Activated naive CD4-positive, alpha-beta T cell treated with anti-CD3 and anti-CD28 coated beads for 36 hours (primary cell): ENCODE results near the gene TTC1. TPM values are rescaled to one million over a fixed set of nuclear protein-coding genes. Genes with fewer than 3 reads are reported as not detected.
"Not testable (repeated sequence)": the region's sequence is repeated elsewhere in the genome, so short reads cannot be mapped to it uniquely, and the experiment has no call there.

Experiments used
- CTCF ChIA-PET: fragments of 350-600 bp; sonication (Branson Sonifier 250); formaldehyde crosslinking; loops from one replicate; lab custom pipeline; 2021; ENCODE audit warnings: antibody characterized with exemption; lab: Charles Lee
- DNase-seq: peaks from one replicate; pipeline ENCODE4 v3.0.0-alpha.2; 2020
- H3K27ac Mint-ChIP-seq: one replicate; pipeline ENCODE4 v1.8.0; 2021; ENCODE audit warnings: mild to moderate bottlenecking, mixed read lengths
- H3K27me3 Mint-ChIP-seq: one replicate; pipeline ENCODE4 v1.8.0; 2021; ENCODE audit warnings: low read depth, mixed read lengths
- H3K36me3 Mint-ChIP-seq: one replicate; pipeline ENCODE4 v1.8.0; 2021; ENCODE audit warnings: low read depth, mixed read lengths
- H3K4me1 Mint-ChIP-seq: one replicate; pipeline ENCODE4 v1.8.0; 2021; ENCODE audit warnings: low read depth, mixed read lengths
- H3K4me3 Mint-ChIP-seq: one replicate; pipeline ENCODE4 v1.8.0; 2021; ENCODE audit warnings: mild to moderate bottlenecking, moderate library complexity, mixed read lengths
- H3K9me3 Mint-ChIP-seq: one replicate; pipeline ENCODE4 v1.8.0; 2021; ENCODE audit warnings: mixed read lengths
- intact Hi-C: fragments of 100-400 bp; cut with micrococcal nuclease; formaldehyde crosslinking; loops from one replicate; pipeline ENCODE4 v1.15.1; 2023
- total RNA-seq, 2 experiments: library from RNA; stranded (reverse); gene quantifications; one replicate each; pipeline ENCODE4 v1.2.3, GENCODE V29; 2021

The TTC1 gene
- total RNA-seq, result 10 to 100 TPM; 46.0 to 47.1 TPM

- Mint-ChIP-seq H3K27me3 (no peaks in the 10 kb centered on the region), H3K4me1 (peaks cover 27% of the 10 kb centered on the region), H3K4me3 (peak within 1 kb of the TSS; percentile 98), H3K9me3 (no peaks in the 10 kb centered on the region), H3K36me3 (peaks cover 9% of the 10 kb centered on the region), H3K27ac (peak within 1 kb of the TSS; percentile 94)
- intact Hi-C loops, result loop anchor here (1.0 to 5.0 kb wide), 6 partner anchors 13 to 801 kb away; partner anchors contain the start of genes IL12B, PWWP2A and SLU7
- peak; percentile 98 for DNase-seq
- CTCF ChIA-PET, result interaction anchor here (4.2 kb wide), 1 partner anchor 12 kb away, joined by 30 read pairs; no protein-coding TSS in a partner anchor
Measured at GRCh38 chr5:160008877-160009590, at the start of gene TTC1. Gene TTC1 (plus strand): TSS chr5:160009139. CDS start chr5:160010529, 1,390 bp downstream.

DNA sequence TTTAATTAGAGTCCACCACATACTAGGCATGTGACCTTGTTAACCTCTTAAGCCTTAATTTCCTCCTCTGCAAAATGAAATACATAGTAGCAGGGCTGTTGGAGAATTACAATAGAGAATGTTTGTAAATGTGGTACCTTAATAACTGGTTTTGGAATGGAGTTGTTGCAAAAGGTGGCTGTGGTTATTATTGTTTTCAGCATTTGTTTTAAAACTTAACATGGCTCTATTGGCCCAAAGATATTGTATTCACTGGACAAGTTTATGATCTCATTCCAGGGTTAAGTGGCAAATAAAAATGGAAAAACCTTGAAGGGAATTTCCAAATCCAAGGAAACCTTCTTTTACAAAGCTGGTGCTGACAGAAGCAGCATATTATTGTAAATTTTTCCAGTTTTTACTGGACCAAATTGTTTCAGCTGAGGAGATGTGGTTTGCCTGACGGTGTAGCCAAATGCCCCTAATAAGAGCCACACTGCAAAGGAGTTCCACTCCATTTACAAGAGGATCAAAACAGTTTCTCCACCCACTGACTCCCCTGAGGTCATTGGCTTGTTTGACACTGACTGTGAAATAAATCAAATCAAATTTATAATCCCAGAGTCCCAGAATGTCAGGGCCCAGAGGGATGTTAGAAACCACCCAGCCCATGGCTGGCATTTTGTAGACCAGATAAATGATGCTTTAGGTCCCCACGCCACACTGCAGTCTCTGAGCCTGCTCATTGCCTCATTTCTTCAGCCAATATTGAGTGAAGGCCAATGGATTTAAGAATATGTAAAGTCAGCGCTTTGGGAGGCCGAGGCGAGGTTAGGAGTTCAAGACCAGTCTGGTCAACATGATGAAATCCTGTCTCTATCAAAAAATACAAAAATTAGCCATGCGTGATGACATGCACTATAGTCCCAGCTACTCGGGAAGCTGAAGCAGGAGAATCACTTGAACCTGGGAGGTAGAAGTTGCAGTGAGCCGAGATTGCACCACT is 47.5 kb upstream of the TTC1 start:
- Mint-ChIP-seq H3K9me3 (no peaks in the 10 kb centered on the region), H3K36me3 (no peaks in the 10 kb centered on the region), H3K27ac (no peak overlapping the region), H3K4me3 (no peak overlapping the region), H3K4me1 (no peaks in the 10 kb centered on the region), H3K27me3 (peaks cover 6% of the 10 kb centered on the region)
- DNase-seq, result no peak
- CTCF ChIA-PET, result interaction anchor here (0.7 to 1.9 kb wide), 2 partner anchors 26 to 67 kb away, joined by 3 to 5 read pairs; no protein-coding TSS in a partner anchor
- intact Hi-C loops, result no loop called here

GRCh38 chr5:159962214-159962613 is 46.7 kb upstream of the TTC1 start:
- intact Hi-C loops, result no loop called here
- Mint-ChIP-seq H3K27ac (no peak overlapping the region), H3K9me3 (no peaks in the 10 kb centered on the region), H3K36me3 (no peaks in the 10 kb centered on the region), H3K27me3 (peaks cover 12% of the 10 kb centered on the region), H3K4me1 (no peaks in the 10 kb centered on the region), H3K4me3 (no peak overlapping the region)
- CTCF ChIA-PET, result interaction anchor here (0.7 to 1.9 kb wide), 4 partner anchors 9 to 383 kb away, joined by 3 to 5 read pairs (median 4); no protein-coding TSS in a partner anchor
- DNase-seq, result no peak

GRCh38 chr5:159963935-159964334 is 45.0 kb upstream of the TTC1 start:
- Mint-ChIP-seq H3K4me3 (no peak overlapping the region), H3K27me3 (peaks cover 24% of the 10 kb centered on the region), H3K27ac (no peak overlapping the region), H3K9me3 (no peaks in the 10 kb centered on the region), H3K4me1 (no peaks in the 10 kb centered on the region), H3K36me3 (no peaks in the 10 kb centered on the region)
- intact Hi-C loops, result loop anchor here (2.0 kb wide), 2 partner anchors 447 to 677 kb away; no protein-coding TSS in a partner anchor
- DNase-seq, result no peak
- CTCF ChIA-PET, result interaction anchor here (0.6 to 1.9 kb wide), 3 partner anchors 23 to 108 kb away, joined by 3 to 5 read pairs (median 3); no protein-coding TSS in a partner anchor

DNA sequence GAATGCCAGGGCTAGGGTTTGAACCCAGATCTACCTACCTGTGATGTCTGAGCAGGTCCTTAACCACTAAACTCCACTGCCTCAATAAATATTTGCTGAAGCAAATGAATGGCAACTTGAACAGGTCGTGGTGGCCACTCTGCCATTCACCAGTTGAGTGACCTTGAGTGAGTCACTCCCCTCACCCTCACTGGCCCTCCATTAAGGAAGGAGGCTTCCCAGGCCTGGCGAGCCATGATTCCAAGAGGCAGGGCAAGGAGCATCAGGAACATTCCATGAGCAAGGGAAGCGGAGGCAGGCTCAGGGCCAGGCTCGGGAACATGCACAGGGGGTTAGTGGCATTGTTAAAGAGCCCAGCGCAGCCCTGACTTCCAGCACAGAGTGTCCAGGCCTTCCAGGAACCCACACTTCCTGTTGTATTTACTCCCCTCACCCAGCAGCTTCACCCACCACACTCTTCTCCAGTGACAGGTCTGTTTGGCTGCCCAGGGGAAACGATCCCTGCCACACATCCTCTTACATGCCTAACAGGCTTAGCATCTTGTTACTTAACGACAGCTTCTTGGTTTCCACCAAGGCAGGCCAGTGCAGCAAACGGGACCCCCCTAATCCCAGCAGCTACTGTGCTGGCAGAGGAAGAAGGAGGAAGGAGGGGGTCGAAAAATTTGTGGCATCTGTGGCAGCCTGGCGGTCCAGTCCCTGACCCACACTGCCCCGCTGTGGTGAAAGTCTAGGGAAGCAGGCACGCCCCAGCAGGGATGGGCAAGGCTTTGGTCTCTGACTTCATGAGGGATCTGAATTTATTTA is 43.7 kb upstream of the TTC1 start:
- peak; percentile 55 for DNase-seq
- no peaks in the 10 kb centered on the region for H3K4me1 Mint-ChIP-seq
- no peak overlapping the region for H3K4me3 Mint-ChIP-seq
- no peaks in the 10 kb centered on the region for H3K36me3 Mint-ChIP-seq
- CTCF ChIA-PET, result interaction anchor here (0.6 to 1.3 kb wide), 4 partner anchors 22 to 224 kb away, joined by 3 read pairs; no protein-coding TSS in a partner anchor
- intact Hi-C loops, result loop anchor here (1.0 to 5.0 kb wide), 4 partner anchors 448 to 678 kb away; partner anchors contain the start of gene IL12B
- no peaks in the 10 kb centered on the region for H3K9me3 Mint-ChIP-seq
- peaks cover 28% of the 10 kb centered on the region for H3K27me3 Mint-ChIP-seq
- H3K27ac Mint-ChIP-seq, result no peak overlapping the region

DNA sequence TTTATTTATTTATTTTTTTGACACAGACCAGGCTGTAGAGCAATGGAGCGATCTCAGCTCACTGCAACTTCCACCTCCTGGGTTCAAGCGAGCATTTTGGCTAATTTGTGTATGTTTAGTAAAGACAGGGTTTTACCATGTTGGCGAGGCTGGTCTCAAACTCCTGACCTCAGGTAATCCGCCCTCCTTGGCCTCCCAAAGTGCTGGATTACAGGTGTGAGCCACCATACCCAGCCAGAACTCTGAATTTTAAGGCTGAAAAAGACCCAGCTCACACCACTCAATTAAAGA is 43.2 kb upstream of the TTC1 start:
- CTCF ChIA-PET, result interaction anchor here (1.1 kb wide), 1 partner anchor 35 kb away, joined by 3 read pairs; no protein-coding TSS in a partner anchor

DNA sequence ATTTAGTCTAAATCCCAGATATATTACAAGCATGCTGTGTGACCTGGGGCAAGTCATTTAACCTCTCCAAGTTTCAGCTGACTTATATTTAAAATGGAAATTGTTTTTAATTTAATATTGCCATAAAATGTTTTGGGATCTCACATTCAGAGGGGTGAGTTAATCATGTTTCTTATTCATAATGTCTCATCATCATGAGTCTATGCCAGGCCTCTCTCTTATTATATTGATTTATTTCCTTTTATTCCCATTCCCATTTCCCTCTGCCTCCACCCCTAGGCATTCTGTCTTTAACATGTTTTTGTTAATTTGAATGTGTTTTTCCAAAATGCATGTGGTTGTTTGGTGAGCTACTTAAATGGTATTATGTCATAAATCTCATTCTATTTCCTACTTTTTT is 39.0 kb upstream of the TTC1 start:
- Mint-ChIP-seq H3K4me1 (peaks cover 10% of the 10 kb centered on the region), H3K27me3 (peaks cover 63% of the 10 kb centered on the region), H3K9me3 (no peaks in the 10 kb centered on the region), H3K27ac (no peak overlapping the region), H3K4me3 (no peak overlapping the region), H3K36me3 (no peaks in the 10 kb centered on the region)
- DNase-seq, result no peak
- CTCF ChIA-PET, result no interaction called here
- intact Hi-C loops, result loop anchor here (5.0 kb wide), 1 partner anchor 638 kb away; the partner anchor contains the start of gene IL12B

More for the DNA sequence above, 43.2 kb upstream of the TTC1 start:
- H3K27ac Mint-ChIP-seq, DNase-seq, H3K4me3 Mint-ChIP-seq, H3K9me3 Mint-ChIP-seq, H3K4me1 Mint-ChIP-seq, H3K36me3 Mint-ChIP-seq: not testable (repeated sequence)
- peaks cover 33% of the 10 kb centered on the region for H3K27me3 Mint-ChIP-seq
- intact Hi-C loops, result loop anchor here (1.0 to 5.0 kb wide), 4 partner anchors 449 to 679 kb away; partner anchors contain the start of gene IL12B

DNA sequence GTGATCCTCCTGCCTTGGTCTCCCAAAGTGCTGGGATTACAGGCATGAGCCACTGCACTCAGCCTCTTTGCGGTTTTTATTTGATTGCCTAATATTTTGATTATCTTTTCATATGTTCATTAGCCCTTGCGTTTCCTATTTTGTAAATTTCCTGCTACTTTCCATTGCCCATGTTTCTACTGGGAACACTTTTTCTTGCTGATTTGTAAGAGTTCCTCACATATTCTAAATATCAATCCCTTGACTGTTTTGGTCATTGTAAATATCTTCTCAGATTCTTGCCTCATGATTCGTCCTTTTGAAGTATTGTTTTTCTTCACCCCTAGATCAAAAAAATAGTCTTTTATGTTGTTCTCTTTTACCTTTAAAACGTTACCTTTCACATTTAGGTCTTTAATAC is 37.9 kb upstream of the TTC1 start:
- H3K36me3 Mint-ChIP-seq, result no peaks in the 10 kb centered on the region
- H3K4me3 Mint-ChIP-seq, result no peak overlapping the region
- DNase-seq, result no peak
- H3K27ac Mint-ChIP-seq, result no peak overlapping the region
- H3K27me3 Mint-ChIP-seq, result peaks cover 60% of the 10 kb centered on the region
- intact Hi-C loops, result no loop called here
- no peaks in the 10 kb centered on the region for H3K9me3 Mint-ChIP-seq
- CTCF ChIA-PET, result no interaction called here
- peaks cover 10% of the 10 kb centered on the region for H3K4me1 Mint-ChIP-seq

- Mint-ChIP-seq H3K4me1 (peaks cover 10% of the 10 kb centered on the region), H3K27me3 (peaks cover 56% of the 10 kb centered on the region), H3K27ac (no peak overlapping the region), H3K36me3 (no peaks in the 10 kb centered on the region), H3K9me3 (no peaks in the 10 kb centered on the region), H3K4me3 (peak overlapping the region; percentile 3)
- DNase-seq, result no peak
- intact Hi-C loops, result no loop called here
- CTCF ChIA-PET, result no interaction called here
Measured at GRCh38 chr5:159971514-159971913, 37.4 kb upstream of the TTC1 start.

DNA sequence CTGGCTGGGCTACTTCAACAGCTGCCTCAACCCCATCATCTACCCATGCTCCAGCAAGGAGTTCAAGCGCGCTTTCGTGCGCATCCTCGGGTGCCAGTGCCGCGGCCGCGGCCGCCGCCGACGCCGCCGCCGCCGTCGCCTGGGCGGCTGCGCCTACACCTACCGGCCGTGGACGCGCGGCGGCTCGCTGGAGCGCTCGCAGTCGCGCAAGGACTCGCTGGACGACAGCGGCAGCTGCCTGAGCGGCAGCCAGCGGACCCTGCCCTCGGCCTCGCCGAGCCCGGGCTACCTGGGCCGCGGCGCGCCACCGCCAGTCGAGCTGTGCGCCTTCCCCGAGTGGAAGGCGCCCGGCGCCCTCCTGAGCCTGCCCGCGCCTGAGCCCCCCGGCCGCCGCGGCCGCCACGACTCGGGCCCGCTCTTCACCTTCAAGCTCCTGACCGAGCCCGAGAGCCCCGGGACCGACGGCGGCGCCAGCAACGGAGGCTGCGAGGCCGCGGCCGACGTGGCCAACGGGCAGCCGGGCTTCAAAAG is 36.9 kb upstream of the TTC1 start:
- H3K36me3 Mint-ChIP-seq, result no peaks in the 10 kb centered on the region
- H3K27ac Mint-ChIP-seq, result no peak overlapping the region
- no peaks in the 10 kb centered on the region for H3K9me3 Mint-ChIP-seq
- CTCF ChIA-PET, result no interaction called here
- peaks cover 54% of the 10 kb centered on the region for H3K27me3 Mint-ChIP-seq
- peaks cover 10% of the 10 kb centered on the region for H3K4me1 Mint-ChIP-seq
- intact Hi-C loops, result no loop called here
- no peak overlapping the region for H3K4me3 Mint-ChIP-seq
- DNase-seq, result no peak
